ENCODE data around the gene GAK. TPM values are rescaled to one million over a fixed set of nuclear protein-coding genes. Genes with fewer than 3 reads are reported as not detected.

Gene GAK
- total and polyA plus RNA-seq, 2 of the 13 experiments (the other 11 are each of a cell fraction or from before 2014, with no cell fraction given), result 17.5 to 44.3 TPM

- BruUV-seq (replicated peaks), result no TSS peak
- CTCF ChIA-PET (ENCODE audit: low intra/inter-chr PET ratio, low total read pairs), result no interaction called here
- TF ChIP-seq PITX1 (CRISPR knock-in tag; IDR thresholded peaks at IDR 0.05) (no peak), SP2 (CRISPR knock-in tag; IDR thresholded peaks at IDR 0.05) (no peak), STAT5B (CRISPR knock-in tag; IDR thresholded peaks at IDR 0.05) (no peak), HOXA3 (CRISPR knock-in tag; IDR thresholded peaks at IDR 0.05) (no peak)
- TF ChIP-seq, protein P1, sequence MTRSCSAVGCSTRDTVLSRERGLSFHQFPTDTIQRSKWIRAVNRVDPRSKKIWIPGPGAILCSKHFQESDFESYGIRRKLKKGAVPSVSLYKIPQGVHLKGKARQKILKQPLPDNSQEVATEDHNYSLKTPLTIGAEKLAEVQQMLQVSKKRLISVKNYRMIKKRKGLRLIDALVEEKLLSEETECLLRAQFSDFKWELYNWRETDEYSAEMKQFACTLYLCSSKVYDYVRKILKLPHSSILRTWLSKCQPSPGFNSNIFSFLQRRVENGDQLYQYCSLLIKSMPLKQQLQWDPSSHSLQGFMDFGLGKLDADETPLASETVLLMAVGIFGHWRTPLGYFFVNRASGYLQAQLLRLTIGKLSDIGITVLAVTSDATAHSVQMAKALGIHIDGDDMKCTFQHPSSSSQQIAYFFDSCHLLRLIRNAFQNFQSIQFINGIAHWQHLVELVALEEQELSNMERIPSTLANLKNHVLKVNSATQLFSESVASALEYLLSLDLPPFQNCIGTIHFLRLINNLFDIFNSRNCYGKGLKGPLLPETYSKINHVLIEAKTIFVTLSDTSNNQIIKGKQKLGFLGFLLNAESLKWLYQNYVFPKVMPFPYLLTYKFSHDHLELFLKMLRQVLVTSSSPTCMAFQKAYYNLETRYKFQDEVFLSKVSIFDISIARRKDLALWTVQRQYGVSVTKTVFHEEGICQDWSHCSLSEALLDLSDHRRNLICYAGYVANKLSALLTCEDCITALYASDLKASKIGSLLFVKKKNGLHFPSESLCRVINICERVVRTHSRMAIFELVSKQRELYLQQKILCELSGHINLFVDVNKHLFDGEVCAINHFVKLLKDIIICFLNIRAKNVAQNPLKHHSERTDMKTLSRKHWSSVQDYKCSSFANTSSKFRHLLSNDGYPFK (CRISPR knock-in tag; IDR thresholded peaks at IDR 0.05; ENCODE audit: borderline replicate concordance), result no peak
Observed at GRCh38 chr4:886244-886643, 45.9 kb downstream of the GAK start.

DNA sequence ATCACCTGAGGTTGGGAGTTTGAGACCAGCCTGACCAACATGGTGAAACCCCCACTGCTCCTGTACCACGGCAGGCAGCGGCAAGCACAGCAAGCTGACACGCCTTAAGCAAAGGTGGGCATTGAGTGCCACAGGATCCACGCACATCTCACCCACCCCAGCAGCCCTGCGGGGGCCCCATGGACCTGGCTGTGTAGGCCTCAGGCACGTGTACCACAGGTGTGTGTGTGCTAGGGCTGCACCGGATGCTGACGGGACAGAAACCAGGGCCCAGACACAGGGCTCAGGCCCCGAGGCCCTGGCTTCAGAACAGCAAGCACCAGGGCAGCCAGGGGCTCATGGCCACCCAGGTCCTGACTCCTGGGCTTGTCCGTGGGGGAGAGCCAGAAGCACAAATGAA is 46.8 kb downstream of the GAK start:
- ChIA-PET CTCF (ENCODE audit: low intra/inter-chr PET ratio, low total read pairs) (no interaction called here), POLR2A (no interaction called here)
- Histone ChIP-seq H3K9me3 (ENCODE audit: low read length) (no peaks in the 10 kb centered on the region), H3K4me1 (ENCODE audit: insufficient read depth, low read length) (no peaks in the 10 kb centered on the region), H3K4me3 (replicated peaks in 1 of 3; ENCODE audit: insufficient read depth in 1 of 3, low read depth in 2 of 3, low read length in 3 of 3) (no peak overlapping the region), H3K27ac (ENCODE audit: extremely low read length, insufficient read depth, low read length) (no peak overlapping the region), H3K9ac (ENCODE audit: insufficient read depth, low read depth, low read length) (no peak overlapping the region), H3K36me3 (replicated peaks in 1 of 2; ENCODE audit: control insufficient read depth in 1 of 2, insufficient read depth in 2 of 2, low read length in 2 of 2) (peaks cover 14 to 31% of the 10 kb centered on the region in 2 experiments; a peak in 2 of 5 replicates), H3K4me2 (ENCODE audit: low read depth, low read length) (no peak overlapping the region), H3K79me2 (ENCODE audit: insufficient read depth, low read length) (no peaks in the 10 kb centered on the region), H4K20me1 (ENCODE audit: insufficient read depth, low read length) (no peaks in the 10 kb centered on the region), H3K27me3 (ENCODE audit: control insufficient read depth in 1 of 2, insufficient read depth in 2 of 2, low read length in 2 of 2) (no peaks in the 10 kb centered on the region), H2AFZ (ENCODE audit: low read length) (no peak overlapping the region)
- BruUV-seq (replicated peaks), result no TSS peak
- TF ChIP-seq LBX2 (CRISPR knock-in tag; IDR thresholded peaks at IDR 0.05; ENCODE audit: borderline replicate concordance) (no peak), MBNL3 (CRISPR knock-in tag; conservative IDR thresholded peaks at IDR 0.05) (no peak), AGO2 (optimal IDR thresholded peaks at IDR 0.05; ENCODE audit: low read depth, low read length) (peak; percentile 26), SRY (CRISPR knock-in tag; IDR thresholded peaks at IDR 0.05) (no peak), MTERF4 (CRISPR knock-in tag; IDR thresholded peaks at IDR 0.05) (no peak), ZNF235 (CRISPR knock-in tag; IDR thresholded peaks at IDR 0.05; ENCODE audit: borderline replicate concordance) (no peak)
- no peak for ATAC-seq
- no peak for FAIRE-seq
- intact Hi-C loops (cut with micrococcal nuclease; ENCODE audit: unreplicated experiment), result no loop called here
- no peak for DNase-seq (ENCODE audit: low spot score)
- 96% methylated on average over 5 of the region's 10 CpGs for WGBS (ENCODE audit: low lambda C conversion rate)
- in situ Hi-C loops (cut with HindIII; ENCODE audit: extremely low pct_ligation_motif_present, low pct_unique_long_range_greater_than_20kb), result no loop called here

More at GRCh38 chr4:886244-886643, 45.9 kb downstream of the GAK start:
- H2AFZ ChIP-seq (ENCODE audit: low read length), result no peak overlapping the region
- H3K4me2 ChIP-seq (ENCODE audit: low read depth, low read length), result no peak overlapping the region
- no peak for DNase-seq (ENCODE audit: low spot score)
- H3K9me3 ChIP-seq (ENCODE audit: low read length), result no peaks in the 10 kb centered on the region
- 86% methylated on average over 8 of the region's 9 CpGs for WGBS (ENCODE audit: low lambda C conversion rate)
- H3K27ac ChIP-seq (ENCODE audit: extremely low read length, insufficient read depth, low read length), result no peak overlapping the region
- H3K4me1 ChIP-seq (ENCODE audit: insufficient read depth, low read length), result no peaks in the 10 kb centered on the region
- no peaks in the 10 kb centered on the region for H3K79me2 ChIP-seq (ENCODE audit: insufficient read depth, low read length)
- H3K27me3 ChIP-seq (ENCODE audit: control insufficient read depth in 1 of 2, insufficient read depth in 2 of 2, low read length in 2 of 2), result no peaks in the 10 kb centered on the region
- no peak for FAIRE-seq
- H3K9ac ChIP-seq (ENCODE audit: insufficient read depth, low read depth, low read length), result no peak overlapping the region
- intact Hi-C loops (cut with micrococcal nuclease; ENCODE audit: unreplicated experiment) (no loop called here), in situ Hi-C loops (cut with HindIII; ENCODE audit: extremely low pct_ligation_motif_present, low pct_unique_long_range_greater_than_20kb) (no loop called here)
- POLR2A ChIA-PET, result no interaction called here
- H3K4me3 ChIP-seq (replicated peaks in 1 of 3; ENCODE audit: insufficient read depth in 1 of 3, low read depth in 2 of 3, low read length in 3 of 3), result no peak overlapping the region
- no peaks in the 10 kb centered on the region for H4K20me1 ChIP-seq (ENCODE audit: insufficient read depth, low read length)
- peaks cover 15 to 31% of the 10 kb centered on the region in 2 experiments; a peak in 2 of 5 replicates for H3K36me3 ChIP-seq (replicated peaks in 1 of 2; ENCODE audit: control insufficient read depth in 1 of 2, insufficient read depth in 2 of 2, low read length in 2 of 2)
- no peak for ATAC-seq
